CD4-positive, alpha-beta T cell treated with Interleukin-17A for 1 hour (primary cell): ENCODE measurements around the gene CYP3A4.
"Not testable (repeated sequence)": the region's sequence is repeated elsewhere in the genome, so short reads cannot be mapped to it uniquely, and the experiment has no call there.

Experiments used
- DNase-seq: peaks from one replicate; pipeline ENCODE4 v3.0.0-alpha.2; 2020

CYP3A4 gene

DNA sequence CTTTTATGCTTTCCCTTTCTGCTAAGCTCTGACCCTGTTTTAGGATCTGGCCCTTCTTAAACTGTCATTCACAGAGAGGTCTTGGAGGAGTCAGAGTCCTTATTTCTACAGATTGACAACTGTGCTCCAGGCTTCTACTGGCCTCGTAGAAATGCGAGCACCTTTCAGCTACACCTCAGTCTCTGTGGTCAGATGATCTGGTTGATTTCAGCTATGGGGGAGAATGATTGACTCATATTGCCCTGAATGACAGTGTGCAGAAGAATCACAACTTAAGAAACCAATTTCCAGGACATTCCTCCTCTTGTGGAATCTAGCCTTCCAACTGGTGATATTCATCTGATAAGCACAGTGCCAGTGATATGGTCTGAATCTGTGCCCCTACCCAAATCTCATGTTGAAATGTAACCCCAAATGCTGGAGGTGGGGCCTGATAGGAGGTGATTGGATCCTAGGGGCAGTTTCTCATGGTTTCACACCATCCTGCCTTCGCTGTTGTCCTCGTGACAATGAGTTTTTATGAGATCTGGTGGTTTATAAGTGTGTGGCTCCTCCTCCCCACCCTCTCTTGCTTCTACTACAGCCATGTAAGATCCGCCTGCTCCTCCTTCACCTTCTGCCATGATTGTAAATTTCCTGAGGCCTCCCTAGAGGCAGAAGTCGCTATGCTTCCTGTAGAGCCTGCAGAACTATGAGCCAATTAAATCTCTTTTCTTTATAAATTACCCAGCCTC lies 35.0 kb downstream of the CYP3A4 start:
- DNase-seq, result no peak

DNA sequence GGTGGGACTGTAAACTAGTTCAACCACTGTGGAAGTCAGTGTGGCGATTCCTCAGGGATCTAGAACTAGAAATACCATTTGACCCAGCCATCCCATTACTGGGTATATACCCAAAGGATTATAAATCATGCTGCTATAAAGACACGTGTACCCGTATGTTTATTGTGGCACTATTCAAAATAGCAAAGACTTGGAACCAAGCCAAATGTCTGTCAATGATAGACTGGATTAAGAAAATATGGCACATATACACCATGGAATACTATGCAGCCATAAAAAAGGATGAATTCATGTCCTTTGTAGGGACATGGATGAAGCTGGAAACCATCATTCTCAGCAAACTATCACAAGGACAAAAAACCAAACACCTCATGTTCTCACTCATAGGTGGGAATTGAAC lies 37.1 kb downstream of the CYP3A4 start:
- not testable (repeated sequence) for DNase-seq

- DNase-seq, result not testable (repeated sequence)
These were observed 38.6 kb downstream of the CYP3A4 start for GRCh38 chr7:99745395-99745794.

GRCh38 chr7:99742737-99743394 lies 41.1 kb downstream of the CYP3A4 start:
- no peak for DNase-seq

- no peak for DNase-seq
These were observed 42.6 kb downstream of the CYP3A4 start for GRCh38 chr7:99741441-99741795.

DNA sequence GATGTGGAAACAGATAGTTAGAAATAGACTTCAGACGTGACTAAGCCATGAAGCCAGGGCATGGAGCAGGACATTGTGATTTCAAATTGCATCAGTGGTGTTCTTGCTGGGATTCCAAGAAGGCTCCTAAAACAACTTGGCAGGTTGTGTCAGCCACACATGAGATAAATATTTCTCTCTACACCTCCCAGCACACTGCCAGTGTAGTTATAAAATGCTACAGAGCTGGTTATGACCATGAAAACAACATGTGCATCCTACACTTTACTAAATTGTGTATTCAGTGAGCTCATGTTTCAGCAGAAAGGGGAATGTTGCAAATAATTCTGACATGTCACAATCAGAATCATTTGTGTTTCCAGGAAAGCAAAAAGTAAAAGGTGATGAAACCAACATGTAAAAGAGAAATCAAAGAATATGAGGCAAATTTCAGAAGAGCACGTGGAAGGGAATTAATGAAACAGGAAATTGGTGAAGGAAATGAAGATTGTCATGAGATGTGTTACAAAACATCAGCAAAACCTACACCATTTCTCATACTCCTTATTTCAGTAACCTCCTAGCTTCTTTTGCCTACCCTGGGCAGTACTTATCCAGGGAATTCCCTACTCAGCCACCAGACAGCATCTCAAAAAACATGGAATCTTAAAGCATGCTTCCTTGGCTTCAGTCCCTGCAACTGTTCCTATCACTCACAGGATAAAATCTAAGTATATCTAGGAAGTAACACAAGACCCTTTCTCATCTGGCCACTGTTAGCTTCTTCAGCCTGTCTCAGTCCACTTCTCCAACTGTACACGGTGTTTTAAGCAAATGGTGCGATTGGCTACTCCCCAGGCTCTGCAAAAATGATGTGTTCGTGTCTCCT lies 43.2 kb downstream of the CYP3A4 start:
- DNase-seq, result no peak

- DNase-seq, result no peak
These were observed 44.0 kb downstream of the CYP3A4 start for GRCh38 chr7:99739699-99740572.

GRCh38 chr7:99737726-99738125 lies 46.3 kb downstream of the CYP3A4 start:
- DNase-seq, result no peak

DNA sequence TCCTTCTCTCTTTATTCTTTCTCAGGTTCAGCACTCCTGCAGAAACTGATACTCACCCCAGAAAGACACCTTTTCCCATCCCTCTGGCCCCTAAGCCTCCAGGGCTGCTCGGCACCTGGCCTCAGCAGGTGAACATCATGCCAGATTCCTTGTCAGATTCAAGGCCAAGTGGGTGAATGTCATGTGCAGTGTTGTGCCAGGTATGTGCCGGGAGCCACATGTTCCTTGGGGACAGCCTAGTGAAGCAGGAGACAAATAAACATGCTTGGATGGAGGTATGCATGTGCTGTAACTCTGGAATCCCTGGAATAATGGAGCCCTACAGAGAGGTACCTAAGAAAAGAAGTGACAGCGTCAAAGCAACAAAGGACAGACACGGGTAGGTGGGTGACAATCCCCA lies 47.3 kb downstream of the CYP3A4 start:
- not testable (repeated sequence) for DNase-seq

DNA sequence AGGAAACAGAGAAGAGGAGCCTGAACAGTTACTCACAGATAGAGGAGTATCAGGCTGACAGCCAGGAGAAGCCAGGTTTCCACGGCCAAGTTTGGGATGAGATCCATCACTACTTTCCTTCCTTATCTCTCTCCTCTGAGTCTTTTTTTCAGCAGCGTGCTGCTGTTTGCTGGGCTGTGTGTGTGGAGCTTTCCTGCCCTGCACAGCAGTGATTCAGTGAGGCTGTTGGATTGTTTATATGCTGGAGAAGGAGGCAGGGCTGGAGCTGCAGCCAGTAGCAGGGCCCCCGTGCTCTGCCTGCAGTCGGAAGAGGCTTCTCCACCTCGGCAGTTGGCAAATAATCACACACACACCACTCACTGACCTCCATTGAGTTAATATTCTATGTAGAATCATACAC lies 49.0 kb downstream of the CYP3A4 start, which contains the start of gene CYP3A7:
CYP3A7 (minus strand) TSS at position 210 of the 400 bp plus-strand sequence; CDS start at position 107, 103 bp downstream.
- DNase-seq, result no peak

GRCh38 chr7:99733448-99733847 lies 50.5 kb downstream of the CYP3A4 start:
- no peak for DNase-seq

DNA sequence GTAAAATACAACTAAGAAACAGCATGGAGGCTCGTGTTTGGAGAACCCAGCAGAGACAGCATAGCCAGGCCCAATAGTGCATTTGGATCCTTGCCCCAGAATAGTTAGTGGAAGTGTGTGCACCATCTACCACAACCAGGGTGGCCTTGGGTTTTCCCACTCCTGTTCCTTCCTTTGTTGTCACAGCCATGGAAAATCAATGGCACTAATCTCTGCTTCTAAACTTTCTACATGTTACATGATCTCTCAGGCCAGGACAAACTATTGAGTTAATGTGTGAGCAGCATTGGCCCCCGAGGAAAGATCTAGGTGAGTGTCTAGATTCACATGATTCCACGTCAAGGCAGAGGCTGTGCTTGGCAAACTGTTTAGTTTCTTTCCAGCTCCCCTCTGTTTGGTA lies 51.0 kb downstream of the CYP3A4 start:
- DNase-seq, result no peak

- no peak for DNase-seq
These were observed 52.2 kb downstream of the CYP3A4 start for GRCh38 chr7:99731638-99732374.

DNA sequence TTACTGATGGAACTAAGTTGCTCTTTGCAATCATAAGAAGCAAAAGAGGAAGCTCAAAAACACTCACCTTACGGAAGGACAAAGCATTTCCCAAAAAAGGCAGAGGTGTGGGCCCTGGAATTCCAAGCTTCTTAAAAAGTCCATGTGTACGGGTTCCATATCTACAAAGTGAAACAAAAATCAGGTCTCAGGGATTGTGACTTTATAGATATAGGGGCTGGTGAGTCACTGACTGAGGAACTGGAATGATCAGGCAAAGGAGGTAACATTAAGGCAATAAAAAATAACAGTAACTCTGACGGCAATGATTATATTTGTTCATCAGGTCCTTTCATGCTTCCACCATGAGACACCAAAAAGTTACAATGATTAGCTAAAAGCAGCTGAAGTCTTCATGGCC lies 53.0 kb downstream of the CYP3A4 start:
- DNase-seq, result no peak

GRCh38 chr7:99730238-99730810 lies 53.7 kb downstream of the CYP3A4 start:
- DNase-seq, result no peak

DNA sequence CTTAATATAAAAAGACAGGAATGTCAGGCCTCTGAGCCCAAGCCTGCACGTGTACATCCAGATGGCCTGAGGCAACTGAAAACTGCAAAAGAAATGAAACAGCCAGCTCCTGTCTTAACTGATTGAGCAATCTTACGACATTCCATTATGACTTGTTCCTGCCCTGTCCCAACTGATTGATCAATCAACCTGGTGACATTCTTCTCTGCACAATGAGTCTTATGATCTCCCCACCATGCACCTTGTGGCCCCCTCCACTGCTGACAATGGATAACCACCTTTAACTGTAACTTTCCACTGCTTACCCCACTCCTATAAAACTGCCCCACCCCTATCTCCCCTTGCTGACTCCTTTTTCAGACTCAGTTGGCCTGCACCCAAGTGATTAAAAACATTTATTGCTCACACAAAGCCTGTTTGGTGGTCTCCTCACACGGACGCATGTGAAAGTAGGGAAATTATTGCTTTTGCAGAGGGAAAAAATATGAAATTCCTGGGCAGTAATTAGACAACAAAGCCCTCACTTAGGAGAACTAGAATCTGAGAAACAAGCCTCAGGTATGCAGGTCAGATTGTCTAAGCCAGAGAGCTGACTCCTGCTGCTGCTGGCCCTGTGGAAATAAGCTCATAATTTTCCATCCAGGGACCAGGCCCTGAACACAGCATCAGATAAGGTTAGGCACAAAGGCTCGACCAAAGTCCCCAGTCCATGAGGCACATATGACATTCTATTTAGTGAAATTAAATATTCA lies 54.3 kb downstream of the CYP3A4 start:
- DNase-seq, result no peak

DNA sequence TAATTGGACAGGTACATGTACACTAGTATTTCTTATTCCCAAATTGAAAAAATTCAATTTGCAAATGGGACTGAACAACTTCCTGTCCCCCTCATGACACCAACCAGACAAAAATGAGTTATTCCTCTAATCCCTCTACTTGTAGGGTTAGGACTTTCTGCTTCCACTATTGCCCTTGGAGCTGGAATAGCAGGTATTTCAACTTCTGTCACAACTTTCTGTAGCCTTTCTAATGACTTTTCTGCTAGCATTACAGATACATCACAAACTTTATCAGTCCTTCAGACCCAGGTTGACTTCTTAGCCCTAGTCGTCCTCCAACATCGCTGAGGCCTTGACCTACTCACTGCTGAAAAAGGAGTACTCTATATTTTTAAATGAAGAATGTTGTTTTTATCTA lies 55.4 kb downstream of the CYP3A4 start:
- no peak for DNase-seq

DNA sequence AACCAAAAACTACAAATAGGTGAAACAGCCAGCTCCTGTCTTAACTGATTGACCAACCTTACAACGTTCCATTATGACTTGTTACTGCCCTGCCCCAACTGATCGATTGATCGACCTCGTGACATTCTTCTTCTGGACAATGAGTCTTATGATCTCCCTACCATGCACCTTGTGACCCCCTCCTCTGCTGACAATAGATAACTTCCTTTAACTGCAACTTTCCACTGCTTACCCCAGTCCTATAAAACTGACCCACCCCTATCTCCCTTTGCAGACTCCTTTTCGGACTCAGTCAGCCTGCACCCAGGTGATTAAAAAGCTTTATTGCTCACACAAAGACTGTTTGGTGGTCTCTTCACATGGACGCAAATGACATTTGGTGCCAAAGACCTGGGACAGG lies 60.8 kb downstream of the CYP3A4 start:
- not testable (repeated sequence) for DNase-seq

- DNase-seq, result no peak
These were observed 63.0 kb downstream of the CYP3A4 start for GRCh38 chr7:99720800-99721595.
